H1 (cell line): ENCODE results near the gene ZBTB38. TPM values are rescaled to one million over a fixed set of nuclear protein-coding genes. Genes with fewer than 3 reads are reported as not detected.

Experiments
- CTCF ChIA-PET: fragments of 300-600 bp; sonication (Branson Sonifier 250); formaldehyde crosslinking; loops from one replicate; lab custom pipeline; 2021; ENCODE audit not compliant: partially characterized antibody; lab: Charles Lee
- POLR2A ChIA-PET: fragments of 300-600 bp; sonication (Branson Sonifier 250); formaldehyde crosslinking; loops from one replicate; lab custom pipeline; 2021; ENCODE audit warnings: inconsistent platforms; ENCODE audit not compliant: partially characterized antibody; lab: Charles Lee
- DNase-seq, 2 experiments: peaks; one replicate each; pipeline versions ENCODE4 v3.0.0 to v3.0.0-alpha.2; 2010 to 2022; ENCODE audit warnings: low spot score in 2 of 2, low read depth in 1 of 2, mixed read lengths in 1 of 2
- FAIRE-seq: peaks from 2 replicates; lab custom pipeline; 2011; peaks lifted over from hg19 to GRCh38; lab: Jason Lieb, UNC
- H2AFZ ChIP-seq: 2 replicates; pipeline ENCODE4 v1.8.1; 2012; ENCODE audit warnings: low read length, inconsistent platforms
- H2AK5ac ChIP-seq: 2 replicates; pipeline ENCODE4 v1.6.1; 2013; ENCODE audit warnings: low read depth, low read length
- H2BK120ac ChIP-seq: replicated peaks from 2 replicates; pipeline ENCODE3; 2013; ENCODE audit warnings: low read depth, low read length, inconsistent platforms
- H2BK12ac ChIP-seq: 2 replicates; pipeline ENCODE4 v1.6.1; 2013; ENCODE audit warnings: low read depth, low read length
- H2BK15ac ChIP-seq: 2 replicates; pipeline ENCODE4 v1.6.1; 2013; ENCODE audit warnings: low read length
- H2BK20ac ChIP-seq: 2 replicates; pipeline ENCODE4 v1.6.1; 2013; ENCODE audit warnings: low read length
- H2BK5ac ChIP-seq: 2 replicates; pipeline ENCODE4 v1.6.1; 2013; ENCODE audit warnings: low read depth, low read length
- H3K14ac ChIP-seq: 2 replicates; pipeline ENCODE4 v1.6.1; 2013; ENCODE audit warnings: inconsistent platforms; ENCODE audit not compliant: insufficient read length
- H3K18ac ChIP-seq: 2 replicates; pipeline ENCODE4 v1.6.1; 2013; ENCODE audit warnings: low read length; ENCODE audit errors: extremely low read depth
- H3K23ac ChIP-seq: 2 replicates; pipeline ENCODE4 v1.6.1; 2013; ENCODE audit warnings: inconsistent platforms; ENCODE audit not compliant: insufficient read length
- H3K23me2 ChIP-seq: 2 replicates; pipeline ENCODE4 v1.6.1; 2013; ENCODE audit warnings: low read depth, low read length
- H3K27ac ChIP-seq: 2 replicates; pipeline ENCODE4 v1.6.1; 2011; ENCODE audit warnings: low read depth, low read length, inconsistent platforms
- H3K27me3 ChIP-seq, 4 experiments: replicated peaks in 1 of 4; 1 replicate in 1 of 4; 2 replicates in 3 of 4; pipeline versions ENCODE4 v1.6.1 to v1.8.1; 2011 to 2013; ENCODE audit warnings: low read length in 3 of 4, mild to moderate bottlenecking in 3 of 4, inconsistent platforms in 2 of 4, mixed read lengths in 2 of 4, moderate library complexity in 1 of 4; ENCODE audit not compliant: control insufficient read depth in 3 of 4, insufficient read depth in 3 of 4; ENCODE audit errors: extremely low read depth in 1 of 4
- H3K36me3 ChIP-seq, 4 experiments: 2 replicates each; pipeline versions ENCODE4 v1.6.1 to v1.8.1; 2011 to 2013; ENCODE audit warnings: mild to moderate bottlenecking in 4 of 4, low read length in 3 of 4, moderate library complexity in 2 of 4, control low read depth in 1 of 4, inconsistent platforms in 1 of 4; ENCODE audit not compliant: insufficient read depth in 4 of 4, control insufficient read depth in 2 of 4
- H3K4ac ChIP-seq: replicated peaks from 2 replicates; pipeline ENCODE3; 2013; ENCODE audit warnings: low read length, low read depth, mixed read lengths, inconsistent platforms; ENCODE audit not compliant: insufficient read length
- H3K4me1 ChIP-seq, 4 experiments: replicated peaks in 1 of 4; 1 replicate in 1 of 4; 2 replicates in 3 of 4; pipeline versions ENCODE4 v1.6.1 to v1.8.1; 2011 to 2013; ENCODE audit warnings: low read length in 3 of 4, inconsistent platforms in 2 of 4, mixed read lengths in 1 of 4; ENCODE audit not compliant: insufficient read depth in 4 of 4, control insufficient read depth in 3 of 4
- H3K4me2 ChIP-seq, 2 experiments: 2 replicates each; pipeline versions ENCODE4 v1.6.1 to v1.8.1; 2011 to 2013; ENCODE audit warnings: low read depth in 2 of 2, low read length in 2 of 2, control low read depth in 1 of 2, inconsistent platforms in 1 of 2, mild to moderate bottlenecking in 1 of 2; ENCODE audit not compliant: insufficient read depth in 1 of 2
- H3K4me3 ChIP-seq, 4 experiments: fragments of 200-600, 300-600 bp in 1 of 4; sonication (generic), shearing (Covaris generic), sonication (Bioruptor Twin) in 1 of 4; 2 replicates each; pipeline versions ENCODE4 v1.5.1 to v1.8.1; 2011 to 2016; ENCODE audit warnings: low read length in 4 of 4, low read depth in 3 of 4, control low read depth in 2 of 4, inconsistent platforms in 2 of 4, mild to moderate bottlenecking in 2 of 4, mixed read lengths in 1 of 4, moderate library complexity in 1 of 4; ENCODE audit not compliant: insufficient read depth in 2 of 4; ENCODE audit errors: extremely low read depth in 1 of 4
- H3K56ac ChIP-seq: replicated peaks from 2 replicates; pipeline ENCODE3; 2013; ENCODE audit warnings: low read depth, mild to moderate bottlenecking, mixed read lengths, low read length, inconsistent platforms; ENCODE audit not compliant: insufficient read length
- H3K79me1 ChIP-seq: 2 replicates; pipeline ENCODE4 v1.6.1; 2013; ENCODE audit warnings: low read depth, low read length, control low read depth
- H3K79me2 ChIP-seq, 2 experiments: 2 replicates each; pipeline versions ENCODE4 v1.6.1 to v1.8.1; 2012 to 2013; ENCODE audit warnings: low read length in 2 of 2, mild to moderate bottlenecking in 2 of 2, inconsistent platforms in 1 of 2; ENCODE audit not compliant: insufficient read depth in 2 of 2, control insufficient read depth in 1 of 2
- H3K9ac ChIP-seq, 4 experiments: replicated peaks in 1 of 4; 1 replicate in 1 of 4; 2 replicates in 3 of 4; pipeline versions ENCODE4 v1.6.1 to v1.8.1; 2011 to 2013; ENCODE audit warnings: low read depth in 3 of 4, low read length in 3 of 4, control low read depth in 2 of 4, mild to moderate bottlenecking in 2 of 4, moderate library complexity in 2 of 4, inconsistent platforms in 1 of 4; ENCODE audit errors: extremely low read depth in 1 of 4
- H3K9me3 ChIP-seq, 2 experiments: 2 replicates each; pipeline versions ENCODE4 v1.6.1 to v1.8.1; 2012 to 2013; ENCODE audit warnings: mild to moderate bottlenecking in 2 of 2, moderate library complexity in 2 of 2, control low read depth in 1 of 2, inconsistent platforms in 1 of 2, low read depth in 1 of 2, low read length in 1 of 2, mixed read lengths in 1 of 2; ENCODE audit not compliant: insufficient read depth in 2 of 2
- H4K20me1 ChIP-seq, 2 experiments: replicated peaks in 1 of 2; 2 replicates each; pipeline versions ENCODE3 to v1.8.1; 2011 to 2013; ENCODE audit warnings: inconsistent platforms in 2 of 2, low read length in 2 of 2, mild to moderate bottlenecking in 1 of 2; ENCODE audit not compliant: insufficient read depth in 2 of 2, control insufficient read depth in 1 of 2
- H4K5ac ChIP-seq: 2 replicates; pipeline ENCODE4 v1.6.1; 2013; ENCODE audit warnings: low read length, low read depth, mixed read lengths, inconsistent platforms; ENCODE audit not compliant: insufficient read length
- H4K8ac ChIP-seq: 2 replicates; pipeline ENCODE4 v1.8.0; 2013; ENCODE audit warnings: mild to moderate bottlenecking, moderate library complexity, low read length, inconsistent platforms; ENCODE audit not compliant: insufficient read depth; ENCODE audit errors: extremely low read depth
- H4K91ac ChIP-seq: replicated peaks from 2 replicates; pipeline ENCODE3; 2013; ENCODE audit warnings: low read length, mixed read lengths, inconsistent platforms; ENCODE audit not compliant: insufficient read length
- E2F6 ChIP-seq: IDR thresholded peaks from 2 replicates; pipeline ENCODE4 v1.6.1; 2012; ENCODE audit warnings: inconsistent platforms
- EGR1 ChIP-seq: IDR thresholded peaks from 2 replicates; pipeline ENCODE4 v1.6.1; 2011; ENCODE audit warnings: low read depth, low read length, borderline replicate concordance
- KDM4A ChIP-seq: IDR thresholded peaks from one replicate; pipeline ENCODE4 v1.7.1; 2012; ENCODE audit warnings: low read depth, mild to moderate bottlenecking, moderate library complexity, low read length, inconsistent platforms; ENCODE audit not compliant: severe bottlenecking
- NANOG ChIP-seq: IDR thresholded peaks from 2 replicates; pipeline ENCODE4 v1.6.1; 2011; ENCODE audit warnings: low read length, low read depth, mild to moderate bottlenecking, inconsistent platforms; ENCODE audit not compliant: insufficient read depth, poor library complexity, severe bottlenecking
- RFX5 ChIP-seq: IDR thresholded peaks from 2 replicates; pipeline ENCODE4 v1.6.1; 2011; ENCODE audit warnings: low read depth, low read length, improper control_type of control experiment, borderline replicate concordance
- RXRA ChIP-seq: IDR thresholded peaks from 2 replicates; pipeline ENCODE4 v1.6.1; 2011; ENCODE audit warnings: low read depth, mild to moderate bottlenecking, low read length, moderate library complexity; ENCODE audit not compliant: insufficient read depth
- TBP ChIP-seq: IDR thresholded peaks from 2 replicates; pipeline ENCODE4 v1.6.1; 2011; ENCODE audit warnings: low read depth, low read length, improper control_type of control experiment
- TCF12 ChIP-seq: IDR thresholded peaks from 2 replicates; pipeline ENCODE4 v1.6.1; 2011; ENCODE audit warnings: low read depth, mild to moderate bottlenecking, low read length
- TEAD4 ChIP-seq: IDR thresholded peaks from 2 replicates; pipeline ENCODE4 v1.6.1; 2012; ENCODE audit warnings: low read depth, low read length, inconsistent platforms, mixed read lengths
- WGBS, 2 experiments: shearing (Covaris generic) in 1 of 2; methylation state at CpG; one replicate each; pipeline versions ENCODE4 v1.1.6 to v1.1.7; 2013 to 2015; ENCODE audit warnings: low lambda C conversion rate in 2 of 2, mixed read lengths in 2 of 2, inconsistent platforms in 1 of 2, low coverage in 1 of 2, missing lambda C conversion rate in 1 of 2; ENCODE audit not compliant: insufficient replicate concordance in 2 of 2, insufficient coverage in 1 of 2, insufficient read length in 1 of 2; ENCODE audit errors: extremely low coverage in 1 of 2, missing lambda C conversion rate in 1 of 2; 5-methylcytosine and 5-hydroxymethylcytosine counted together
- polyA plus RNA-seq, 7 experiments: library from polyadenylated mRNA; depleted of rRNA in 3 of 7; stranded (reverse) in 5 of 7; unstranded in 2 of 7; fragments of >200 nt in 5 of 7; fragments of 200-250 nt in 2 of 7; gene quantifications; 1 replicate in 5 of 7; 2 replicates in 1 of 7; 4 replicates in 1 of 7; pipeline versions ENCODE4 v1.2.1 to v1.2.3, GENCODE V29; 2011 to 2013; ENCODE audit warnings: missing spikeins in 2 of 7, mixed read lengths in 2 of 7
- total RNA-seq: library from RNA; stranded (reverse); fragmentation: NEBNext Ultra II Directional; extraction: Animal tissue kit (Norgen Biotek cat#: 25700); gene quantifications from 2 replicates; pipeline ENCODE4 v1.2.1, GENCODE V29; 2021

The ZBTB38 gene
- total and polyA plus RNA-seq, 2 of the 8 experiments (the other 6 are each of a cell fraction or from before 2014, with no cell fraction given): 4.4 to 10.5 TPM

GRCh38 chr3:141403576-141403975, 35.3 kb downstream of the ZBTB38 start:
- H2BK120ac ChIP-seq: no peak overlapping the region
- H4K5ac ChIP-seq: no peak overlapping the region
- DNase-seq: no peak
- H3K36me3 ChIP-seq: 0 out of 8 replicates have a peak, but pooled peaks cover 0 to 4% (median 0%) of the 10 kb centered on the region in 4 experiments
- no peak overlapping the region for H3K23ac ChIP-seq
- H2AK5ac ChIP-seq: no peak overlapping the region
- ChIA-PET POLR2A (interaction anchor here (1.2 to 1.7 kb wide), 4 partner anchors 10 to 35 kb away, joined by 3 to 5 read pairs (median 4); partner anchors contain the start of gene ZBTB38), CTCF (interaction anchor here (0.7 to 3.6 kb wide), 11 partner anchors 9 to 95 kb away, joined by 3 to 21 read pairs (median 5); no protein-coding TSS in a partner anchor)
- no peak overlapping the region for H3K56ac ChIP-seq
- H4K91ac ChIP-seq: no peak overlapping the region
- peaks cover 4% of the 10 kb centered on the region; the same call in 1 of the 2 replicates for H3K23me2 ChIP-seq
- H2AFZ ChIP-seq: no peak overlapping the region
- no peak overlapping the region for H2BK20ac ChIP-seq
- no peak overlapping the region for H3K18ac ChIP-seq
- WGBS, 2 experiments: 90% methylated on average over 4 of the region's 4 CpGs; no CpG with 5 or more reads in 1 of the 2 experiments
- no peak overlapping the region for H4K8ac ChIP-seq
- H3K4ac ChIP-seq: no peak overlapping the region
- peaks cover 0 to 7% (median 4%) of the 10 kb centered on the region in 4 experiments; a peak in 4 of 7 replicates for H3K4me1 ChIP-seq
- no peak overlapping the region for H3K14ac ChIP-seq
- H2BK5ac ChIP-seq: no peak overlapping the region
- no peak overlapping the region for H3K9ac ChIP-seq
- H3K27me3 ChIP-seq: peaks cover 2 to 22% (median 11%) of the 10 kb centered on the region in 4 experiments; a peak in 6 of 7 replicates
- no peaks in the 10 kb centered on the region for H3K79me2 ChIP-seq
- H3K9me3 ChIP-seq: no peaks in the 10 kb centered on the region
- no peak overlapping the region for H2BK12ac ChIP-seq
- H2BK15ac ChIP-seq: no peak overlapping the region
- H4K20me1 ChIP-seq: no peaks in the 10 kb centered on the region
- no peak for FAIRE-seq
- H3K4me2 ChIP-seq: no peak overlapping the region; a peak in 1 of 4 replicates
- H3K4me3 ChIP-seq: no peak overlapping the region
- H3K79me1 ChIP-seq: no peaks in the 10 kb centered on the region
- H3K27ac ChIP-seq: no peak overlapping the region
- TF ChIP-seq TBP (no peak), RFX5 (no peak), EGR1 (no peak), TEAD4 (no peak), TCF12 (no peak), E2F6 (no peak), KDM4A (no peak), NANOG (no peak), RXRA (no peak)
- TF ChIP-seq, all 59 proteins: peak for 0
